PFSK-1 (cell line): ENCODE measurements around the gene PDGFD.

ENCODE experiments used
- FOXP2 ChIP-seq: optimal IDR thresholded peaks from 2 replicates; pipeline ENCODE3; 2011; ENCODE audit warnings: borderline replicate concordance, control low read depth, inconsistent platforms; ENCODE audit not compliant: insufficient read depth; ENCODE audit errors: extremely low read length, extremely low read depth
- POLR2AphosphoS5 ChIP-seq: IDR thresholded peaks from 2 replicates; pipeline ENCODE4 v1.6.1; 2012; ENCODE audit warnings: low read depth, mild to moderate bottlenecking, control low read depth, low read length, moderate library complexity
- SIN3A ChIP-seq: IDR thresholded peaks from 2 replicates; pipeline ENCODE4 v1.6.1; 2012; ENCODE audit warnings: mild to moderate bottlenecking, low read length, moderate library complexity, borderline replicate concordance; ENCODE audit not compliant: insufficient read depth
- TAF1 ChIP-seq: IDR thresholded peaks from 2 replicates; pipeline ENCODE4 v1.6.1; 2012; ENCODE audit warnings: low read length, control low read depth, borderline replicate concordance; ENCODE audit not compliant: insufficient read depth
- TF ChIP-seq, protein P1 (sequence below), 2 experiments: IDR thresholded peaks; 2 replicates each; pipeline versions ENCODE4 v1.6.1 to v1.8.0; 2011 to 2012; ENCODE audit warnings: low read depth in 2 of 2, low read length in 2 of 2, control low read depth in 1 of 2, inconsistent platforms in 1 of 2, mild to moderate bottlenecking in 1 of 2, moderate library complexity in 1 of 2; ENCODE audit not compliant: insufficient read depth in 1 of 2

PDGFD gene

DNA sequence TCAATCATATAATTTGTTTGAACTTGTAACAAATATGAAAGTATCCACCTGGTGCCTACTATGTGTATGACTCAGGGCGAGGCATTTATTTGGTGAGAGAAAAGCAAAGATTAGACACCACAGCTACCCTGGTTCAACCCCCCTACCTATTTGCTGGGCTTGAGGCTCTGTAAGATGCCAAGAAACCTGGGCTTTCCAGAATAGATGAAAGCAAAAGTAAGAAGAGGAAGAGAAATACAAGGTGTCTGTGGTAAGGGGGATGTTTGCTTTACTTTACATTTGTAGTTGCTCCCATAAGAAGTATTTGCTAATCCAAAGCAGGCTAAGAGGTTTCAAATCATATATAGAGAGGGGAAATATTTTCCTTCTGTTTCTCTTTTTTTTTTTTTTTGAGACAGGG lies 65.8 kb downstream of the PDGFD start:
- TF ChIP-seq FOXP2 (no peak), POLR2AphosphoS5 (no peak), TAF1 (no peak), SIN3A (no peak)
- TF ChIP-seq, protein P1, sequence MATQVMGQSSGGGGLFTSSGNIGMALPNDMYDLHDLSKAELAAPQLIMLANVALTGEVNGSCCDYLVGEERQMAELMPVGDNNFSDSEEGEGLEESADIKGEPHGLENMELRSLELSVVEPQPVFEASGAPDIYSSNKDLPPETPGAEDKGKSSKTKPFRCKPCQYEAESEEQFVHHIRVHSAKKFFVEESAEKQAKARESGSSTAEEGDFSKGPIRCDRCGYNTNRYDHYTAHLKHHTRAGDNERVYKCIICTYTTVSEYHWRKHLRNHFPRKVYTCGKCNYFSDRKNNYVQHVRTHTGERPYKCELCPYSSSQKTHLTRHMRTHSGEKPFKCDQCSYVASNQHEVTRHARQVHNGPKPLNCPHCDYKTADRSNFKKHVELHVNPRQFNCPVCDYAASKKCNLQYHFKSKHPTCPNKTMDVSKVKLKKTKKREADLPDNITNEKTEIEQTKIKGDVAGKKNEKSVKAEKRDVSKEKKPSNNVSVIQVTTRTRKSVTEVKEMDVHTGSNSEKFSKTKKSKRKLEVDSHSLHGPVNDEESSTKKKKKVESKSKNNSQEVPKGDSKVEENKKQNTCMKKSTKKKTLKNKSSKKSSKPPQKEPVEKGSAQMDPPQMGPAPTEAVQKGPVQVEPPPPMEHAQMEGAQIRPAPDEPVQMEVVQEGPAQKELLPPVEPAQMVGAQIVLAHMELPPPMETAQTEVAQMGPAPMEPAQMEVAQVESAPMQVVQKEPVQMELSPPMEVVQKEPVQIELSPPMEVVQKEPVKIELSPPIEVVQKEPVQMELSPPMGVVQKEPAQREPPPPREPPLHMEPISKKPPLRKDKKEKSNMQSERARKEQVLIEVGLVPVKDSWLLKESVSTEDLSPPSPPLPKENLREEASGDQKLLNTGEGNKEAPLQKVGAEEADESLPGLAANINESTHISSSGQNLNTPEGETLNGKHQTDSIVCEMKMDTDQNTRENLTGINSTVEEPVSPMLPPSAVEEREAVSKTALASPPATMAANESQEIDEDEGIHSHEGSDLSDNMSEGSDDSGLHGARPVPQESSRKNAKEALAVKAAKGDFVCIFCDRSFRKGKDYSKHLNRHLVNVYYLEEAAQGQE (IDR thresholded peaks at IDR 0.05; ENCODE audit: insufficient read depth in 1 of 2, low read depth in 2 of 2, low read length in 2 of 2), result no peak

DNA sequence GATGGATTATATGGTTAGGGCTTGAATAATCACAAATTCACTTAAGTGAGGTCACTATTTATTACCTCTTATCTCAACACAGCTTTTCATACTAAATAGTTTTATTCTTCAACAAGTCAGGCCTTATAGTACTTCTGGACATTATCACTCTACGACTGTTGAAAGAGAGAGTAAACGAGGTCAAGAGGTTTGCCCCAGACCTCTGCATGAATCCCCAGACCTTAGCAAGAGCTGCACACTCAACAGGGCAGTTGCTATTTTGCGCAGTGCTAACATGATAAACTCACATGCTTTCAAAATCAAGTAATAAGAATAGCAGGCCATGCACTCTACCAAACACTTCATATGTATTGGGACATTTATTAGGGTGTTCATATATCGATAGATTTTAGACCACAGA lies 67.0 kb downstream of the PDGFD start:
- TF ChIP-seq FOXP2, result no peak
- TF ChIP-seq SIN3A, result no peak
- no peak for TF ChIP-seq TAF1
- TF ChIP-seq, protein P1 (IDR thresholded peaks at IDR 0.05; ENCODE audit: insufficient read depth in 1 of 2, low read depth in 2 of 2, low read length in 2 of 2), result no peak
- no peak for TF ChIP-seq POLR2AphosphoS5

DNA sequence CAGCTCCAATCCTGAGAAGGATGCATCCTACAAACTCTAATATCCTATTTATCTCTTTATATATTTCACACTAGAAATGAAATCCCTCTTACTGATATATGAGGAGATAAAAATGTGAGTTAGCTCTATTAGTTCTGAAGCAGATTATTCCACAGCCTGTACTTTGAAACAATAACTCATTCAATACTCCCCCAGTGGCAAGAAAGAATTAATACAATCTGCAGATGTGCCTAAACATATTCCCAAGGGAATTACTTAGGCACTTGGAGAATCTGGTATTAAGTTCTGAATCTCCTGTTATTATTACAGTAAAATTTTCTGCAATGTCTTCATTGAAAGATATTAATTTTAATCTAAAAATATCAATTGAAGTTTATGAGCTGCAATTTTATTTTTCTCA lies 68.2 kb downstream of the PDGFD start:
- TF ChIP-seq TAF1 (no peak), POLR2AphosphoS5 (no peak), FOXP2 (no peak), SIN3A (no peak)
- TF ChIP-seq, protein P1 (IDR thresholded peaks at IDR 0.05; ENCODE audit: insufficient read depth in 1 of 2, low read depth in 2 of 2, low read length in 2 of 2), result no peak

DNA sequence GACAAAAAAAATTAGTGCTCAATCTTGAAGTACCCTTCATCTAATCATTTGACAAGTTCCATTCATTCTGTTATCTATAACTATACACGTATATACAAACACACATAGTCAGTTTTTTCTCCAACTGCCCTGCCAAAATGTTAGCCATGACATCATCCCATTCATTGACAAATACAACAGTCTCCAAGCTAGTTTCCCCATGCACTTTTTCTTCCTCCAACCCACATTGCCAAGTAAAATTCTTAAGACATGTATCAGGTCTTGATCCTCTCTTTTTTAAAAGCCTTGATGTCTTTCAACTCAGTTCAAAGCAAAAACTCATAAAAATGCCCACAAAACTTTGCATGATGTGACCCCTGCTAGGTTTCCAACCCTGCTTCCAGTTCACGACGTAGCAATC lies 69.4 kb downstream of the PDGFD start:
- TF ChIP-seq FOXP2 (no peak), POLR2AphosphoS5 (no peak), SIN3A (no peak), TAF1 (no peak)
- TF ChIP-seq, protein P1 (IDR thresholded peaks at IDR 0.05; ENCODE audit: insufficient read depth in 1 of 2, low read depth in 2 of 2, low read length in 2 of 2), result no peak

DNA sequence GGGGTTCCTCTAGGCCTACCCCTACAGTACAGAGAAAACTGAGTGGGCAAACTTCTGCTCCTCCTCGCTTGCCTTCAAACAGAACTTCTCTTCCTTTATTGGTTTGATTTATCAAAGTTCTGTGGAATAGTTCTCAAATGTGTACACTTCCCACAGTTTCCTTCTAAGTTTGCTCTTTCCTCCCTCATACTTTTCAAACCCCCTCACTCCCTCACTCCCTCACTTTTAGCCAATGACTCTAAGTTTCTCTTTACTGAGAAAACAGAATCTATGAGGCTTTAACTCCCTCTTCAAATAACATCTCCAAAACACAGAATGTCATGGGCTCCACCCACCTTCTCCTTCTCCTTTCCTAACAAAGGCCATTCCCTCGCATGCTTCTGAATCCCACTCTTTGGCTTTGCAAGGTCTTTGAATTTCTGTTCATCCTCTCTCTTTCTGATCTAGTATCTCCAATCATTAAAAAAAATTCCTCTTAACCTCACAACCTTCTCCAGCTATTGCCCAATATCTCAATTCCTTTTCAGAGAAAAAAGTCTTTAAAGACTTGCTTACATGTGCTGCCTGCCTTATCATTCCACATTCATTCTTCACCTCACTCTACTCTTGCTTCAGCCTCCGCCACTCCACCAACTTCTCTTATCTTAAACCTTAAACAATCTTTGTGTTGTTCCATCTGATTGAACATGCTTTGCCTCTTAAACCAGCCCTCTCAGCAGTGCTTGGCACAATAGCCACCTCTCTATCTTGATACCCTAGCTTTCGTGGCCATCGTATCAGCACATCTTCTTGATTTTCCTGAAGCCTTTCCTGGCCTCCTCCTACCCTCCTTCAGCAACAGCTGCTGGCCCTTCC lies 70.3 kb downstream of the PDGFD start:
- no peak for TF ChIP-seq POLR2AphosphoS5
- TF ChIP-seq FOXP2, result no peak
- TF ChIP-seq, protein P1 (IDR thresholded peaks at IDR 0.05; ENCODE audit: insufficient read depth in 1 of 2, low read depth in 2 of 2, low read length in 2 of 2), result no peak
- no peak for TF ChIP-seq SIN3A
- TF ChIP-seq TAF1, result no peak
